AG09309 (cell line): ENCODE data around the gene TEN1.

Experiments
- DNase-seq: peaks from one replicate; pipeline ENCODE4 v3.0.0-alpha.2; 2010; ENCODE audit warnings: low read depth
- H3K4me3 ChIP-seq: 2 replicates; pipeline ENCODE4 v1.5.1; 2011; ENCODE audit warnings: mild to moderate bottlenecking, low read depth, low read length, moderate library complexity; ENCODE audit not compliant: control insufficient read depth
- CTCF ChIP-seq: IDR thresholded peaks from 2 replicates; pipeline ENCODE4 v1.5.1; 2011; ENCODE audit warnings: mild to moderate bottlenecking, low read depth, low read length, inconsistent platforms; ENCODE audit not compliant: insufficient read depth, control insufficient read depth; ENCODE audit errors: missing control alignments

Gene TEN1

DNA sequence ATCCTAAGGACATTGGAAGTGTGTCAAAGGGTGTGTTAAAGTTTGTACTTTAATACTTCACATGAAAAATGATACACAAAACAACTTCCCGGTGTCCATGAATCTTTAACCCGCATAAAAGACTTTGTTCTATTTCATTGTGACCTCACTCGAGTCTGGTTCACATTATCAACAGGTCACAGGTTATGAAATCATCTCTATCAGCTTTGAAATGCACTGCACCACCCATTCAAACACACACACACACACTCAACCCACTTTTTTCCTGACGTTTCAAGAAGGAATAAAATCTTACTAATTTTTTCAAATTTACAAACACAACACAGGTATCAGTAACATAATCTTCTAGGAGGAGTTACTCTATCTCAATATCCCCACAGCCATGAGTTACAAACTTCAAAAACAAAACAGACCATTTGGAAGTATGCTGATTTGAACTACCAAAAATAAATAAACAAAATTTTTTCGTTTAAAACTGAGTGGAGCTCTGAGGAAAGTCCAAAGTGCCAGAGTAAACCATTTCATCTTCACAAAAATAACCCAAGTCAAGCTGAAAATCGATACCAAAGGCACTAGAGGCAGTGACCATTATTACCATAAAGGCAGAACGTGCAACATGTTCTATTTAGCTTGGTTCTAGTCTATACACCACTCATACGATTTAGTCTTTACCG lies 2.7 kb upstream of the TEN1 start:
- H3K4me3 ChIP-seq: no peak overlapping the region

GRCh38 chr17:75979705-75980187 lies 706 bp downstream of the TEN1 start:
- H3K4me3 ChIP-seq: peak overlapping the region; percentile 84
- no peak for DNase-seq
- no peak for TF ChIP-seq CTCF

More for the DNA sequence above, 2.7 kb upstream of the TEN1 start:
- DNase-seq: no peak
- TF ChIP-seq CTCF: no peak

DNA sequence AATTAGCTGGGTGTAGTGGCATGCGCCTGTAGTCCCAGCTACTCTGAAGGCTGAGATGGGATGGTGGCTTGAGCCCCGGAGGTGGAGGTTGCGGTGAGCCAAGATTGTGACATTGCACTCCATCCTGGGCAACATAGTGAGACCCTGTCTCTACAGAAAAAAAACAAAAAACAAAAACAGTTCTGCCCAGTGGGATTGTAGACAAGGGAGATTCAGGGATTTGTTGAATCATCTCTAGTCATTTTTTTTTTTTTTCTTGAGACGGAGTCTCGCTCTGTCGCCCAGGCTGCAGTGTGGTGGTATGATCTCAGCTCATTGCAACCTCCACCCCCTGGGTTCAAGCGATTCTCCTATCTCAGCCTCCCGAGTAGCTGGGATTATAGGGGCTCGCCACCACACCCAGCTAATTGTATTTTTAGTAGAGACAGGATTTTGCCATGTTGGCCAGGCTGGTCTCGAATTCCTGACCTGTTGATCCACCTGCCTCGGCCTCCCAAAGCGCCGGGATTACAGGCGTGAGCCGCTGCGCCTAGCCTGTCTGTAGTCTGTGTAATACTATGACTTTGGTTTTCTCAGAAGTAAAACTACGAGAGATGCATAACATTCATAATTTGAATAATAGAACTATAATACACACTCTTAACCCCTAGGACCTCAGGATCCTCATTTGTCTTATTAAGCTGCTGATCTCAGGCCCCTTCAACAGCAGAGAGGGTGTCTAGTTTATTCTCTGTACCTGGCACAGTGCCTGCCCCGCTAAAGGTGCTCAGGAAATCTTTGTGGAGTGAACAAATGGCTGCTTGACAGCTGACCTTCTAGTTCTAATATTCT lies 1.4 kb downstream of the TEN1 start:
- TF ChIP-seq CTCF: no peak
- H3K4me3 ChIP-seq: peak overlapping the region; percentile 84
- no peak for DNase-seq

DNA sequence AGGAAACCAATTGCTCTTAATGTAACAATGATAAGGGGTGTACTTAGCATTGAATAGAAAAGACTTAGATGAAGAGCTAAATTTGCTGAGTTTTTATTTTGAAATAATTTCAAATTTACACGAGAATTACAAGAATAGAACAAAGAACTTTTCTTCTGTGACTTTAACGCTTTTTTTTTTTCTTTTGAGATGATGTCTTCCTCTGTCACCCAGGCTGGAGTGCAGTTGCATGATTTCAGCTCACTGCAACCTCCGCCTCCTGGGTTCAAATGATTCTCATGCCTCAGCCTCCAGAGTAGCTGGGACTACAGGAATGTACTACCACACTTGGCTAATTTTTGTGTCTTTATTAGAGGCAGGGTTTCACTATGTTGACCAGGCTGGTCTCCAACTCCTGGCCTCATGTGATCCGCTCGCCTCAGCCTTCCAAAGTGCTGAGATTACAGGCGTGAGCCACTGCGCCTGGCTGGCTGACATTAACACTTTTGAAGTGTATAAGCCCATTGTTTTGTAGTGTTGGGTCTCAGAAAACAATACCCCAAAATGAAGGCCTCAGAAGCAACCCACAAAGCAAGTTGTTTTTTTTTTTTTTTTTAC lies 2.1 kb downstream of the TEN1 start:
- H3K4me3 ChIP-seq: no peak overlapping the region
- DNase-seq: no peak
- no peak for TF ChIP-seq CTCF

DNA sequence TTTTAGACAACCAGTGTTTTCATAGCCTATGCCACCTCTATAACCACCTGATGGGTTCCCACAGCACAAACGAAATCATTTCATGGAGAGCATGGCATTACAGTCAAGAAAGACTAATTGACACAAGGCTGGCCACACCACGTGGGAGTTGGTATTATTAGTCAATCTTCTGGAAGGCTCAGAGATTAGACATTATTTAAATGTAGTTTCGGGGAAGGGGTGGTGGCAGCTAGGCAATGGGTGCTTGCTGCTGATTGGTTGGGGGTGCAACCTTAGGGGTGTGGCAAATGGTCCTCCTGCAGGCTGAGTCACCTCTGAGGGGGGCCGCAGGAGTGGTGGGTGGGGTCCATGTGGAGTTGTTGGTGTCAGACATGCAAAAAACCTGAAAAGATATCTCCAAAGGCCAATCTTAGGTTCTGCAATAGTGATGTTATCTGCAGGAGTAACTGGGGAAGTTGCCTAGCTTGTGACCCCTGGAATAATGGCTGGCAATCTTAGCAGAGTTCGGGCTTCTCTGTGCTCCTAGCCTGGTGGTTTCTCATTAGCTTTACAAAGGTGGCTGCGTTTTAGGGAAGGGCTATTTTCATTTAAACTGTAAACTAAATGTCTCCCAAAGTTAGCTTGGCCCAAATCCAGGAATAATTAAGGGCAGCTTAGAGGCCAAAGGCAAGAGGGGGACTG lies 4.6 kb downstream of the TEN1 start:
- DNase-seq: no peak
- no peak overlapping the region for H3K4me3 ChIP-seq
- TF ChIP-seq CTCF: no peak

- TF ChIP-seq CTCF: no peak
- no peak overlapping the region for H3K4me3 ChIP-seq
- no peak for DNase-seq
Measured at GRCh38 chr17:75985986-75986385, 6.9 kb downstream of the TEN1 start.
